WTC11 (cell line): ENCODE measurements around the gene RABEP2. TPM values are rescaled to one million over a fixed set of nuclear protein-coding genes. Genes with fewer than 3 reads are reported as not detected.
A peak's percentile ranks its signal among the peaks of the same experiment; 100 is the strongest.

Experiments
- ATAC-seq: fragments of 200-7000 bp; cut with Tn5 transposase; 2 replicates; pipeline ENCODE4 v1.10.0; 2021; ENCODE audit warnings: mild to moderate bottlenecking, moderate library complexity
- CTCF ChIA-PET: fragments of 300-600 bp; sonication (Branson Sonifier 250); formaldehyde crosslinking; loops from one replicate; lab custom pipeline; 2021; ENCODE audit warnings: antibody characterized with exemption; lab: Charles Lee
- POLR2A ChIA-PET: fragments of 350-600 bp; sonication (Branson Sonifier 250); formaldehyde crosslinking; loops from one replicate; lab custom pipeline; 2021; ENCODE audit warnings: antibody characterized with exemption; lab: Charles Lee
- DNase-seq: peaks from one replicate; pipeline ENCODE4 v3.0.0; 2021; ENCODE audit warnings: low spot score
- H3K27ac Mint-ChIP-seq: 2 replicates; pipeline ENCODE4 v1.8.0; 2021; ENCODE audit warnings: mixed read lengths
- H3K27me3 Mint-ChIP-seq: 2 replicates; pipeline ENCODE4 v1.8.0; 2021; ENCODE audit warnings: low read depth, mild to moderate bottlenecking, moderate library complexity, mixed read lengths
- H3K36me3 Mint-ChIP-seq: 2 replicates; pipeline ENCODE4 v1.8.0; 2021; ENCODE audit warnings: mixed read lengths
- H3K4me1 Mint-ChIP-seq: 2 replicates; pipeline ENCODE4 v1.8.0; 2022; ENCODE audit warnings: mixed read lengths
- H3K4me3 Mint-ChIP-seq: 2 replicates; pipeline ENCODE4 v1.8.0; 2021; ENCODE audit warnings: mild to moderate bottlenecking, moderate library complexity, mixed read lengths
- H3K9me3 Mint-ChIP-seq: 2 replicates; pipeline ENCODE4 v1.8.0; 2021; ENCODE audit warnings: mixed read lengths
- ARID4B ChIP-seq: sonication (generic); formaldehyde crosslinking; IDR thresholded peaks from 2 replicates; pipeline ENCODE4 v1.8.0; 2023; ENCODE audit warnings: missing genetic modification reagents, mild to moderate bottlenecking, borderline replicate concordance
- E2F5 ChIP-seq: sonication (generic); formaldehyde crosslinking; IDR thresholded peaks from 2 replicates; pipeline ENCODE4 v1.8.1; 2022; ENCODE audit warnings: mild to moderate bottlenecking, moderate library complexity, missing genetic modification reagents
- FOXK1 ChIP-seq: sonication (generic); formaldehyde crosslinking; IDR thresholded peaks from 2 replicates; pipeline ENCODE4 v1.8.0; 2022; ENCODE audit warnings: mild to moderate bottlenecking, moderate library complexity, missing genetic modification reagents
- FOXP4 ChIP-seq: sonication (generic); formaldehyde crosslinking; IDR thresholded peaks from 2 replicates; pipeline ENCODE4 v1.8.0; 2022; ENCODE audit warnings: mild to moderate bottlenecking, missing genetic modification reagents
- MYBL2 ChIP-seq: sonication (generic); formaldehyde crosslinking; IDR thresholded peaks from 2 replicates; pipeline ENCODE4 v1.8.1; 2023; ENCODE audit warnings: mild to moderate bottlenecking, moderate library complexity, missing genetic modification reagents
- OVOL2 ChIP-seq: fragments of 250-450 bp; sonication (Bioruptor Pico); IDR thresholded peaks from 2 replicates; pipeline ENCODE4 v1.9.0; 2021; ENCODE audit warnings: mild to moderate bottlenecking, borderline replicate concordance
- PRDM15 ChIP-seq: sonication (generic); formaldehyde crosslinking; IDR thresholded peaks from 2 replicates; pipeline ENCODE4 v1.8.0; 2022; ENCODE audit warnings: missing genetic modification reagents
- SMAD3 ChIP-seq: sonication (generic); formaldehyde crosslinking; IDR thresholded peaks from 2 replicates; pipeline ENCODE4 v1.8.0; 2022; ENCODE audit warnings: missing genetic modification reagents, mild to moderate bottlenecking, borderline replicate concordance
- STAT6 ChIP-seq: sonication (generic); formaldehyde crosslinking; conservative IDR thresholded peaks from 2 replicates; pipeline ENCODE4 v1.8.1; 2023; ENCODE audit warnings: mild to moderate bottlenecking, low read depth, missing genetic modification reagents, moderate library complexity
- USF1 ChIP-seq: sonication (generic); formaldehyde crosslinking; IDR thresholded peaks from 2 replicates; pipeline ENCODE4 v1.8.0; 2022; ENCODE audit warnings: mild to moderate bottlenecking, missing genetic modification reagents
- ZNF232 ChIP-seq: sonication (generic); formaldehyde crosslinking; IDR thresholded peaks from 2 replicates; pipeline ENCODE4 v1.8.0; 2022; ENCODE audit warnings: mild to moderate bottlenecking, missing genetic modification reagents
- ZNF281 ChIP-seq: sonication (generic); formaldehyde crosslinking; IDR thresholded peaks from 2 replicates; pipeline ENCODE4 v1.8.0; 2023; ENCODE audit warnings: mild to moderate bottlenecking, missing genetic modification reagents
- total RNA-seq: library from RNA; stranded (reverse); gene quantifications from 3 replicates; pipeline ENCODE4 v1.2.3, GENCODE V29; 2021

RABEP2 gene
- total RNA-seq, 1 experiment from 2014 or later, result 24.0 TPM

GRCh38 chr16:28958216-28958615 lies 33.2 kb upstream of the RABEP2 start:
- CTCF ChIA-PET, result no interaction called here
- DNase-seq (no peak), ATAC-seq (no peak)
- H3K27ac Mint-ChIP-seq, result no peak overlapping the region
- H3K36me3 Mint-ChIP-seq, result peaks cover 73% of the 10 kb centered on the region
- POLR2A ChIA-PET, result no interaction called here
- no peak overlapping the region for H3K4me3 Mint-ChIP-seq
- no peaks in the 10 kb centered on the region for H3K9me3 Mint-ChIP-seq
- no peak for TF ChIP-seq ZNF281 (CRISPR knock-in tag)
- TF ChIP-seq USF1 (CRISPR knock-in tag), result no peak
- no peak for TF ChIP-seq E2F5 (CRISPR knock-in tag)
- no peak for TF ChIP-seq FOXK1 (CRISPR knock-in tag)
- no peak for TF ChIP-seq ZNF232 (CRISPR knock-in tag)
- no peak for TF ChIP-seq STAT6
- TF ChIP-seq FOXP4 (CRISPR knock-in tag), result no peak
- no peak for TF ChIP-seq ARID4B
- no peak for TF ChIP-seq MYBL2 (CRISPR knock-in tag)
- no peaks in the 10 kb centered on the region for H3K27me3 Mint-ChIP-seq
- H3K4me1 Mint-ChIP-seq, result no peaks in the 10 kb centered on the region

GRCh38 chr16:28951410-28951943 lies 26.4 kb upstream of the RABEP2 start:
- DNase-seq (peak; percentile 41), ATAC-seq (no peak)
- peaks cover 43% of the 10 kb centered on the region for H3K36me3 Mint-ChIP-seq
- peak overlapping the region; percentile 74; the same call in 1 of the 2 replicates for H3K27ac Mint-ChIP-seq
- H3K4me3 Mint-ChIP-seq, result peak overlapping the region; percentile 94
- peaks cover 2% of the 10 kb centered on the region; the same call in 1 of the 2 replicates for H3K27me3 Mint-ChIP-seq
- ChIA-PET CTCF (interaction anchor here (1.3 to 2.3 kb wide), 3 partner anchors 22 to 76 kb away, joined by 4 to 12 read pairs (median 5); partner anchors contain the start of gene SPNS1), POLR2A (interaction anchor here (1.0 kb wide), 1 partner anchor 26 kb away, joined by 3 read pairs; no protein-coding TSS in a partner anchor)
- peaks cover 10% of the 10 kb centered on the region for H3K4me1 Mint-ChIP-seq
- H3K9me3 Mint-ChIP-seq, result no peaks in the 10 kb centered on the region
- TF ChIP-seq SMAD3 (no peak), PRDM15 (no peak), OVOL2 (CRISPR knock-in tag) (no peak), FOXP4 (CRISPR knock-in tag) (no peak)
